Activated CD4-positive, alpha-beta T cell treated with anti-CD3 and anti-CD28 coated beads, Interleukin-2, Interleukin-6, amounts not matched to agents 100 ng/mL and 50 ng/mL, durations not matched to agents 16 hours and 8 hours (primary cell): Measurements from ENCODE around the gene RPS21.
A peak's percentile ranks its signal among the peaks of the same experiment; 100 is the strongest.

Experiments
- DNase-seq: peaks from one replicate; pipeline ENCODE4 v3.0.0-alpha.2; 2020

RPS21 gene

GRCh38 chr20:62398120-62398821, 11.4 kb downstream of the RPS21 start:
- no peak for DNase-seq

- no peak for DNase-seq
Observed at GRCh38 chr20:62400021-62400420, 13.1 kb downstream of the RPS21 start.

- DNase-seq = no peak
Observed at GRCh38 chr20:62400541-62400940, 13.6 kb downstream of the RPS21 start.

- DNase-seq = no peak
Observed at GRCh38 chr20:62401331-62401779, 14.5 kb downstream of the RPS21 start.

- no peak for DNase-seq
Observed at GRCh38 chr20:62402456-62403150, 15.7 kb downstream of the RPS21 start.

- no peak for DNase-seq
Observed at GRCh38 chr20:62403331-62403730, 16.4 kb downstream of the RPS21 start.

- DNase-seq = no peak
Observed at GRCh38 chr20:62404112-62404665, 17.3 kb downstream of the RPS21 start.

- no peak for DNase-seq
Observed at GRCh38 chr20:62404761-62405107, 17.8 kb downstream of the RPS21 start.

- DNase-seq = no peak
Observed at GRCh38 chr20:62405108-62405980, 18.4 kb downstream of the RPS21 start.

- no peak for DNase-seq
Observed at GRCh38 chr20:62405981-62406513, 19.1 kb downstream of the RPS21 start.

GRCh38 chr20:62406635-62407176, 19.8 kb downstream of the RPS21 start:
- no peak for DNase-seq

GRCh38 chr20:62407221-62407992, 20.5 kb downstream of the RPS21 start, which contains the start of gene CABLES2:
Gene CABLES2 (minus strand): TSS chr20:62407285. CDS start chr20:62407276, 9 bp downstream.
- peak; percentile 95 for DNase-seq

- no peak for DNase-seq
Observed at GRCh38 chr20:62408055-62408454, 21.2 kb downstream of the RPS21 start.

- no peak for DNase-seq
Observed at GRCh38 chr20:62408640-62409039, 21.7 kb downstream of the RPS21 start.

- DNase-seq = no peak
Observed at GRCh38 chr20:62409086-62409853, 22.4 kb downstream of the RPS21 start.

- DNase-seq = peak; percentile 48
Observed at GRCh38 chr20:62409931-62410745, 23.2 kb downstream of the RPS21 start.

GRCh38 chr20:62410746-62411478, 24.0 kb downstream of the RPS21 start:
- no peak for DNase-seq

GRCh38 chr20:62411479-62412193, 24.7 kb downstream of the RPS21 start:
- DNase-seq = no peak
